C4-2B (cell line): ENCODE measurements around the gene RAPGEF1.

Source experiments
- ZFX ChIP-seq: fragments of 450-650 bp; IDR thresholded peaks from 2 replicates; pipeline ENCODE4 v1.6.1; 2017
- TF ChIP-seq, protein P1 (sequence below): fragments of 450-650 bp; conservative IDR thresholded peaks from 2 replicates; pipeline ENCODE4 v1.5.1; 2017; ENCODE audit warnings: mild to moderate bottlenecking

DNA sequence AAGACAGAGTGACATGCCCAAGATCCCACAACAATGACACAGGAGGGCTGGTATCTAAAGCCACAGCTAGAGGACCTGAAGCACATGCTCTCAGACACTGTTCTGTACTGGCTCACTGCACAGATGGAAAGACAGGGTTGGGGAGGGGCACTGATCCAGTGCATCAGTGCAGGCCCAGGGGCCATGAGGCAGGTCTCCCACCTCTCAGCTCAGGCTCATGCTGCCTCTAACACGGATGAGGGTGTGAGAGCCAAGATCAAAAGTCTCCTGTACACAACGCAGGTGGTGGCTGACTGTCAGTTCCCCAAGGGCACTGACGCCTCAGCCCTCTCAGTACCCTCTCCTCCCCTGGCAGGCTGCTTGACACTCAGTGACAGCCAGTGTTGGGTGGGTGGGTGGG lies 10.9 kb downstream of the RAPGEF1 start:
- TF ChIP-seq, protein P1, sequence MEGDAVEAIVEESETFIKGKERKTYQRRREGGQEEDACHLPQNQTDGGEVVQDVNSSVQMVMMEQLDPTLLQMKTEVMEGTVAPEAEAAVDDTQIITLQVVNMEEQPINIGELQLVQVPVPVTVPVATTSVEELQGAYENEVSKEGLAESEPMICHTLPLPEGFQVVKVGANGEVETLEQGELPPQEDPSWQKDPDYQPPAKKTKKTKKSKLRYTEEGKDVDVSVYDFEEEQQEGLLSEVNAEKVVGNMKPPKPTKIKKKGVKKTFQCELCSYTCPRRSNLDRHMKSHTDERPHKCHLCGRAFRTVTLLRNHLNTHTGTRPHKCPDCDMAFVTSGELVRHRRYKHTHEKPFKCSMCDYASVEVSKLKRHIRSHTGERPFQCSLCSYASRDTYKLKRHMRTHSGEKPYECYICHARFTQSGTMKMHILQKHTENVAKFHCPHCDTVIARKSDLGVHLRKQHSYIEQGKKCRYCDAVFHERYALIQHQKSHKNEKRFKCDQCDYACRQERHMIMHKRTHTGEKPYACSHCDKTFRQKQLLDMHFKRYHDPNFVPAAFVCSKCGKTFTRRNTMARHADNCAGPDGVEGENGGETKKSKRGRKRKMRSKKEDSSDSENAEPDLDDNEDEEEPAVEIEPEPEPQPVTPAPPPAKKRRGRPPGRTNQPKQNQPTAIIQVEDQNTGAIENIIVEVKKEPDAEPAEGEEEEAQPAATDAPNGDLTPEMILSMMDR = no peak
- no peak for TF ChIP-seq ZFX
